ENCODE results near the gene GPR146.

The GPR146 gene

GRCh38 chr7:1080252-1080920, 36.0 kb downstream of the GPR146 start:
- H3K4me3 ChIP-seq (ENCODE audit: low read length), result no peak overlapping the region
- no peak for DNase-seq (ENCODE audit: low read depth)
- TF ChIP-seq CTCF (conservative IDR thresholded peaks at IDR 0.05; ENCODE audit: low read depth, low read length), result no peak

GRCh38 chr7:1080921-1081255, 36.5 kb downstream of the GPR146 start:
- DNase-seq (ENCODE audit: low read depth), result no peak
- no peak for TF ChIP-seq CTCF (conservative IDR thresholded peaks at IDR 0.05; ENCODE audit: low read depth, low read length)
- H3K4me3 ChIP-seq (ENCODE audit: low read length), result no peak overlapping the region

- no peak overlapping the region for H3K4me3 ChIP-seq (ENCODE audit: low read length)
- DNase-seq (ENCODE audit: low read depth), result no peak
- TF ChIP-seq CTCF (conservative IDR thresholded peaks at IDR 0.05; ENCODE audit: low read depth, low read length), result no peak
Measured at GRCh38 chr7:1081336-1081735, 37.0 kb downstream of the GPR146 start.

GRCh38 chr7:1081931-1082401, 37.6 kb downstream of the GPR146 start:
- DNase-seq (ENCODE audit: low read depth), result no peak
- H3K4me3 ChIP-seq (ENCODE audit: low read length), result no peak overlapping the region
- TF ChIP-seq CTCF (conservative IDR thresholded peaks at IDR 0.05; ENCODE audit: low read depth, low read length), result no peak

GRCh38 chr7:1083729-1084657, 39.6 kb downstream of the GPR146 start:
- DNase-seq (ENCODE audit: low read depth), result no peak
- no peak for TF ChIP-seq CTCF (conservative IDR thresholded peaks at IDR 0.05; ENCODE audit: low read depth, low read length)
- no peak overlapping the region for H3K4me3 ChIP-seq (ENCODE audit: low read length)

- no peak overlapping the region for H3K4me3 ChIP-seq (ENCODE audit: low read length)
- no peak for TF ChIP-seq CTCF (conservative IDR thresholded peaks at IDR 0.05; ENCODE audit: low read depth, low read length)
- no peak for DNase-seq (ENCODE audit: low read depth)
Measured at GRCh38 chr7:1085266-1085665, 40.9 kb downstream of the GPR146 start.

Data from retinal pigment epithelial cell (primary cell).